Astrocyte of the cerebellum (primary cell): ENCODE data around the gene PLPPR2.
"Not testable (repeated sequence)": the region's sequence is repeated elsewhere in the genome, so short reads cannot be mapped to it uniquely, and the experiment has no call there.

Experiments used
- DNase-seq: peaks from one replicate; pipeline ENCODE4 v3.0.0-alpha.2; 2011; ENCODE audit warnings: low read depth
- H3K4me3 ChIP-seq: 2 replicates; pipeline ENCODE4 v1.5.1; 2011; ENCODE audit warnings: mild to moderate bottlenecking, low read depth, low read length, moderate library complexity
- CTCF ChIP-seq: IDR thresholded peaks from 2 replicates; pipeline ENCODE4 v1.5.1; 2012; ENCODE audit warnings: low read length, low read depth, moderate library complexity, mild to moderate bottlenecking; ENCODE audit errors: missing control alignments
- in situ Hi-C: cut with HindIII; loops from 2 replicates; pipeline ENCODE4 v1.10.0; 2017; ENCODE audit warnings: low sequenced_read_pairs

Gene PLPPR2

DNA sequence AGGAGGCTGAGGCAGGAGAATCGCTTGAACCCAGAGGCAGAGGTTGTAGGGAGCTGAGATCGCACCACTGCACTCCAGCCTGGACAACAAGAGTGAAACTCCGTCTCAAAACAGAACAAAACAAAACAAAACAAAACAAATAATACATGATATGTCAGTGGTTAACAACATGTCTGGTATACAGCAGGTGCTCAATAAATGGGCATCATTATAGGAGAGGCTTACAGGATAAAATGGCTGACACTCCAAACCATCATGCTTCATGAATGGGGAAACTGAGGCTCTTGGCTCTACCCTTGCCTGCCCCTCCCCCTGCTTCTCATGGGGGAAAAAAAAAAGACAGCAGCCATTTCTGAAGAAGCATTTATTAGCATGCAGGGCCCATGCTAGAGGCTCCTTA is 12.8 kb upstream of the PLPPR2 start:
- TF ChIP-seq CTCF, result no peak
- in situ Hi-C loops, result no loop called here
- no peak for DNase-seq
- H3K4me3 ChIP-seq, result no peak overlapping the region

- no peak for TF ChIP-seq CTCF
- DNase-seq, result no peak
- H3K4me3 ChIP-seq, result peak overlapping the region; percentile 65
- in situ Hi-C loops, result no loop called here
Observed at GRCh38 chr19:11345122-11345803, 10.0 kb upstream of the PLPPR2 start.

- H3K4me3 ChIP-seq, result peak within 1 kb of the TSS; percentile 65
- no peak for TF ChIP-seq CTCF
- DNase-seq, result peak; percentile 98
- in situ Hi-C loops, result no loop called here
Observed at GRCh38 chr19:11346104-11346940, 8.9 kb upstream of the PLPPR2 start, which contains the start of the genes CCDC159 and TMEM205. Gene CCDC159, plus strand, starts transcription at chr19:11346519. Its CDS starts 88 bp downstream, at chr19:11346607. Gene TMEM205, minus strand, starts transcription at chr19:11346268. Its CDS starts 649 bp downstream, at chr19:11345619.

- no peak for TF ChIP-seq CTCF
- DNase-seq, result no peak
- no peak overlapping the region for H3K4me3 ChIP-seq
- in situ Hi-C loops, result no loop called here
Observed at GRCh38 chr19:11347546-11348039, 7.6 kb upstream of the PLPPR2 start.

DNA sequence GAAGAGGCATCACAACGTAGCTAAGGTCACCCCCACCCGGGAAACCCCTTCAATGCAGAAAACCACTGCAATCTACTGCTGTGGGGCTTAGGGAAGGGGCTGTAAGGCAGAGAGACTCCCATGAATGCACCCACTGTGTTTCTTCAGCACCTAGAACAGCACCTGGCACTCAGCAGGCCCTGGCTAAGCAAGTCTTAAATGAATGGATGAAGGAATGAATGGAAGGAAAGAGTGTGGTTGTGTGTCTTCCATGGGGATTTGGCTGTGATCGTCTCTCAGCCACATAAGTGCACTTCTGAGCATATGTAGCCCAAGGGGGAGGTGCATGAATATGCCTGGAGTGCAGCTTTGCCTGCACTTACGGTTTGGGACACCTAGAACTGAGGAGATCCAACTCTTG is 6.1 kb upstream of the PLPPR2 start:
- no peak overlapping the region for H3K4me3 ChIP-seq
- in situ Hi-C loops, result no loop called here
- no peak for DNase-seq
- no peak for TF ChIP-seq CTCF

DNA sequence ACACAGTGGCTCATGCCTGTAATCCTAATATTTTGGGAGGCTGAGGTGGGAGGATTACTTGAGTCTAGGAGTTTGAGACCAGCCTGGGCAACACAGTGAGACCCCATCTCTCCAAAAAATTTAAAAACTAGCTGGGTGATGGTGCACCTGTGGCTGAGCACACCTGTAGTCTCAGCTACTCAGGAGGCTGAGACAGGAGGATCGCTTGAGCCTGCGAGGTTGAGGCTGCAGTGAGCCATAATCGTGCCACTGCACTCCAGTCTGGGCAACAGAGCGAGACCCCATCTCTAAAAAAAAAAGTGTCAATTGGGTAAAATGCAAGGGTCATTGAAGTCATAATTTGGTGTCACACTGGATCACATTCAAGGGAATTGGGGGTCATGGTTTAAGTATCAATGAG is 1.1 kb upstream of the PLPPR2 start:
- H3K4me3 ChIP-seq, DNase-seq, in situ Hi-C loops: not testable (repeated sequence)

GRCh38 chr19:11356074-11356397 is 804 bp downstream of the PLPPR2 start:
- H3K4me3 ChIP-seq, result peak overlapping the region; percentile 59
- in situ Hi-C loops, result no loop called here
- no peak for DNase-seq
- TF ChIP-seq CTCF, result no peak
